Fibroblast of skin of left quadriceps (primary cell): Measurements from ENCODE around the gene SLC26A4.
"Not testable (repeated sequence)": the region's sequence is repeated elsewhere in the genome, so short reads cannot be mapped to it uniquely, and the experiment has no call there.

Experiments
- DNase-seq, 2 experiments: peaks; one replicate each; pipeline ENCODE4 v3.0.0-alpha.2; 2013; ENCODE audit warnings: low read depth in 2 of 2

The SLC26A4 gene

GRCh38 chr7:107660381-107661080, at the start of gene SLC26A4:
Gene SLC26A4, plus strand, starts transcription at chr7:107660828. Its CDS starts 814 bp downstream, at chr7:107661642.
- no peak for DNase-seq

GRCh38 chr7:107613439-107613838, 47.2 kb upstream of the SLC26A4 start:
- DNase-seq, result no peak

- DNase-seq, result no peak
These were observed 46.7 kb upstream of the SLC26A4 start for GRCh38 chr7:107613948-107614347.

GRCh38 chr7:107614425-107614824, 46.2 kb upstream of the SLC26A4 start:
- DNase-seq, result peak; percentile 87 to 88

GRCh38 chr7:107615910-107616680, 44.5 kb upstream of the SLC26A4 start:
- DNase-seq, result no peak

- peak; percentile 75 to 77 for DNase-seq
These were observed 38.2 kb upstream of the SLC26A4 start for GRCh38 chr7:107622429-107622828.

GRCh38 chr7:107622894-107623293, 37.7 kb upstream of the SLC26A4 start:
- no peak for DNase-seq

GRCh38 chr7:107627002-107627401, 33.6 kb upstream of the SLC26A4 start:
- no peak for DNase-seq

- DNase-seq, result no peak
These were observed 32.1 kb upstream of the SLC26A4 start for GRCh38 chr7:107628461-107629064.

GRCh38 chr7:107630342-107630741, 30.3 kb upstream of the SLC26A4 start:
- DNase-seq, result no peak

- DNase-seq, result no peak
These were observed 28.8 kb upstream of the SLC26A4 start for GRCh38 chr7:107631588-107632491.

GRCh38 chr7:107632492-107632865, 28.1 kb upstream of the SLC26A4 start:
- no peak for DNase-seq

- DNase-seq, result no peak
These were observed 22.0 kb upstream of the SLC26A4 start for GRCh38 chr7:107638594-107638993.

GRCh38 chr7:107639070-107639469, 21.6 kb upstream of the SLC26A4 start:
- not testable (repeated sequence) for DNase-seq

- no peak for DNase-seq
These were observed 19.0 kb upstream of the SLC26A4 start for GRCh38 chr7:107641676-107642075.

- DNase-seq, result no peak
These were observed 18.1 kb upstream of the SLC26A4 start for GRCh38 chr7:107642501-107642900.

- DNase-seq, result peak; percentile 27 to 35
These were observed 17.2 kb upstream of the SLC26A4 start for GRCh38 chr7:107643407-107643806.

GRCh38 chr7:107643938-107644308, 16.7 kb upstream of the SLC26A4 start:
- DNase-seq, result no peak

GRCh38 chr7:107644309-107644974, 16.2 kb upstream of the SLC26A4 start:
- DNase-seq, result peak; percentile 51 to 54

GRCh38 chr7:107652642-107653041, 8.0 kb upstream of the SLC26A4 start:
- DNase-seq, result no peak

GRCh38 chr7:107658467-107658866, 2.2 kb upstream of the SLC26A4 start:
- no peak for DNase-seq
